GM18499 (cell line): ENCODE measurements around the gene EXD3.
"Not testable (repeated sequence)": the region's sequence is repeated elsewhere in the genome, so short reads cannot be mapped to it uniquely, and the experiment has no call there.

Source experiments
- ATAC-seq: cut with Tn5 transposase; IDR thresholded peaks from one replicate; pipeline ENCODE4 v1.9.1; 2021; ENCODE audit warnings: moderate number of reproducible peaks; ENCODE audit not compliant: insufficient read depth, unreplicated experiment

The EXD3 gene

GRCh38 chr9:137422604-137423513 lies at the start of gene EXD3, which contains the start of gene NOXA1:
EXD3 (minus strand) TSS chr9:137423162; CDS start chr9:137395357, 27,805 bp downstream.
NOXA1 (plus strand) TSS chr9:137423393; CDS start chr9:137423530, 137 bp downstream.
- ATAC-seq: no peak

DNA sequence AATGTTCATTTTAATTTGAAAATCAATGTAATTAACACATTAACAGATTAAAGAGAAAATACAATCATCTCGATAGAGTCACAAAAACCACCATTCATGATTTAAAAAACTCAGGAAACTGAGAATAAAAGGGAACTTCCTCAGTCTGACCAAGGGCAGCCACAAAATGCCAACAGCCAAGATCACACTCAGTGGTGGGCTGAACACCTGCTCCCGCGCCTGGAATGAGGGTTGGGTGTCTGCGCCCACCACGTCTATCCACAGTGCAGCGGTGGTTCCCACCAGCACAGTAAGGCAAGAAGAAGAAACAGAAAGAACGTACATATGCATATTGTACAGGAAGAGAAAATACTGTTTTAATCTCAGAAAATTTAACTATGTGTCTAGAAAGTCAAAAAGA lies 47.8 kb upstream of the EXD3 start:
- no peak for ATAC-seq

GRCh38 chr9:137467896-137468295 lies 44.9 kb upstream of the EXD3 start:
- ATAC-seq: no peak

DNA sequence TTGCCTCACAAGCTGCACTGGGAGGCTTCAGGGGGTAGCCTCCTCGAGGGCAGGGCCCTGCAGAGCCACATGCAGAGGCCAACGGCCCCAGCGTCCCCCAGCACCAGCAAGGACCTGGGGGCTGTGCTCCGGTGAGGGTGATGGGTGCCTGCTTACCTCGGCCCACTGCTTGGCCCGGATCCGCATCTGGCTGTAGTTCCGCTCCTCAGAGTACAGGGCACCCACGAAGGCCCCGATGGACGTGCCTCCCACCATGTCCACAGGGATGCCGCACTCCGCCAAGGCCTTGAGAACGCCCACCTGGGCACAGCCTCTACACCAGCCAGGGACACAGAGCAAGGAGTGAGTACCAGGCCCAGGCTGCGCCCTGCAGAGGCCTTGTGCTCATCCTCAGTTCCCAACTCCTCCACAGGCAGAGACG lies 44.2 kb upstream of the EXD3 start:
- ATAC-seq: no peak

DNA sequence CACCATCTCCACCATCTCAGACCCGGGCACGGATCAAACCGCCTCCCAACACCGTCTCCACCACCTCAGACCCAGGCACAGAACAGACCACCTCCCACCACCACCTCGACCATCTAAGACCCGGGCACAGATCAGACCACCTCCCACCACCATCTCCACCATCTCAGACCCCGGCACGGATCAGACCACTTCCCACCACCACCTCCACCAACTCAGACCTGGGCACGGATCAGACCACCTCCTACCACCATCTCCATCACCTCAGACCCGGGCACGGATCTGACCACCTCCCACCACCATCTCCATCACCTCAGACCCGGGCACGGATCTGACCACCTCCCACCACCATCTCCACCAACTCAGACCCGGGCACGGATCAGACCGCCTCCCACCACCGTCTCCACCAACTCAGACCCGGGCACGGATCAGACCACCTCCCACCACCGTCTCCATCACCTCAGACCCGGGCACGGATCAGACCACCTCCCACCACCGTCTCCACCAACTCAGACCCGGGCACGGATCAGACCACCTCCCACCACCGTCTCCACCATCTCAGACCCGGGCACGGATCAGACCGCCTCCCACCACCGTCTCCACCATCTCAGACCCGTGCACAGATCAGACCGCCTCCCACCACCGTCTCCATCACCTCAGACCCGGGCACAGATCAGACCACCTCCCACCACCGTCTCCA lies 43.6 kb upstream of the EXD3 start:
- not testable (repeated sequence) for ATAC-seq

GRCh38 chr9:137465720-137466388 lies 42.9 kb upstream of the EXD3 start:
- ATAC-seq: no peak

GRCh38 chr9:137465000-137465719 lies 42.2 kb upstream of the EXD3 start:
- ATAC-seq: no peak

GRCh38 chr9:137464291-137464999 lies 41.5 kb upstream of the EXD3 start:
- ATAC-seq: no peak

DNA sequence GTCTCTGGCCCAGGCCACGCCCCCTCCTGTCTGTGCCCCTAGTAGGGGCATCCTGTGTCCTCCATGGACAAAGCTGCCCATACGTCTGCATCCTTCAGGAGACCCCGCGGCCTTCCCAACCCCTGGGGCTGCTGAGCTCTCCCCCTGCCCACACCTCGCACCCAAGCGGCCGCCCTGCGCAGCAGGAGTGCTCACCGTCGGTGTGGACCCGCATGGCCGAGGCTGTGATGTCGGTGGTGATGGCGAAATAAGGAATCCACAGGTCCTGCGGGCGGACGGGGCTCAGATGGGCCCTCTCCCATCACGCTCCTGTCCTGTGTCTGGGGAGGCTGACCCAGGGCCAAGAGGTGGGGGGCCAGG lies 40.9 kb upstream of the EXD3 start:
- no peak for ATAC-seq

DNA sequence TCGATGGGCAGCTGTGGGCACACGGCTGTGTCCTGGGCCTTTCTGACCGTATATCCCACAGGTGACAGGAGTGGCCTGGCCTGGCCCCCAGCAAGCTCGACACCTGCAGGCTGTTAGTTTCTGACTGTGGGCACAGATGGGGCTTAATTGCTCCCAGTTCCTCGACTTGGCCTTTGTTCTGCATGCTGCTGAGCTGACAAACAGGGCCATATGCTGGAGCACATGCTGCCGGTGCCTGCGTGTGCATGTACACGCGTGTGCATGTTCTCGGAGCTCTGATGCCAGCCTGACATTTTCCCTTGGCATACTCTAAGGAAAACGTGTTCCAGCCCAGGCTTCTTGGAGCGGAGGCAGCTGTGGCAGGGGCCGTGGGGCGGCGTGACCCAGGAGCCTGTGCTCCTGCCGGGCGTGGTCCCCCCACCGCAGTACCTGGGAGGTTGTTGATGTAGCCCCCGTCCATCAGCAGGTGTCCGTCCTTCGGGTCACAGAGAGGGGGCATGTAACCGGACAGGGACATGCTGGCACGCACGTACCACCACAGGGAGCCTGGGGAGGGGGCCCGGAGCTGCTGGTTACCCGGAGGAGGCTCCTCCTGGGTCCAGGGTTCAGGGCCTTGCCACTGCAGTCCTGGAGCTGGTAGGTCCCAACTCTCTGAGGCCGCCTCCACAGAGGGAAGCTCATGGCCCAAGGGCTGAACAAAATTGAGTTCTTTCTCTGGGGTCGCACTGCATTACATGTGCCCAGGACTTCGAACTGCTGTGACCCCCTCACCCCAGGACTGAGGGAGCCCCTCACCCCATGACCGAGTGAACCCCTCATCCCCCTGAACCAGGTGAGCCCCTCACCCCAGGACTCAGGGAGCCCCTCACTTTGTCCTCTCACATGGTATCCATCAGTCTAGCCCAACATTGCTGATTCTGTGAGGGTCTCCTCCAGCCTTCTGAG lies 40.3 kb upstream of the EXD3 start:
- no peak for ATAC-seq

- ATAC-seq: no peak
These were observed 39.5 kb upstream of the EXD3 start for GRCh38 chr9:137462396-137462985.

- ATAC-seq: no peak
These were observed 38.9 kb upstream of the EXD3 start for GRCh38 chr9:137461663-137462395.

- no peak for ATAC-seq
These were observed 38.3 kb upstream of the EXD3 start for GRCh38 chr9:137461316-137461662.

- no peak for ATAC-seq
These were observed 37.7 kb upstream of the EXD3 start for GRCh38 chr9:137460363-137461315.

DNA sequence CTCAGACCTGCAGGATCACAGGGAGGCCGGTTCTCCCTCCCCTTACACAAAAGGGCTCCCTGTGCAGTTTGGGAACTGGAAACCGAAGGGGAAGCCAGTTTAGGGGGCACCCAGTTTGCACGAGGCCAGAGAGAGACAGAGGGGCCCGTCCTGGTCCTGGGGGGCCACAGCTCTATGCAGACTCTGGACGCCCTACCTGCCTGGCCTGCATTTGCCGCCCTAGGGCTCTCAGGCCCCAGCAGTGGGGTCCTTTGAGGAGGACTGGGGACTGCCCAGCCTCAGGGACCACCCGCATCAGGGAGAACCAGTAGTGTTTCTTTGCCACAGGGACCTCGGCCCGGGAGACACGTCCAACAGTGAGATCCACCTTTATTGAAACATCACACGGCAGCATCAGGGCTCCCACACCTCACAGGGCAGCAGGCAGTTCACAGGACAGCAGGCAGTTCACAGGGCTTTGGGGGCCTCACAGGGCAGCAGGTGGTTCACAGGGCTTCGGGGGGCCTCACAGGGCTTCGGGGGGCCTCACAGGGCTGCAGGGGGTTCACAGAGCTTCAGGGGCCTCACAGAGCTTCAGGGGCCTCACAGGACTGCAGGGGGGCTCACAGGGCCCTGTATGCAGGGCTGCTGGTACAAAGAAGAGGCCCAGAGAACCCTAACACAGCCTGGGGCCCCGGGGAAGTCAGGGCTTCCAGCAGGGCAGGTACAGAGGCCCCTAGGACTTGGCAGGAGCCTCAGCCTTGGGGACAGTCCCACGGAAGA lies 36.8 kb upstream of the EXD3 start:
- no peak for ATAC-seq

- ATAC-seq: no peak
These were observed 36.2 kb upstream of the EXD3 start, which contains the start of gene NSMF for GRCh38 chr9:137459152-137459600. NSMF (minus strand) TSS chr9:137459334; CDS start chr9:137459102, 232 bp downstream.
